SK-N-SH (cell line): ENCODE results near the gene ARL5A. TPM values are rescaled to one million over a fixed set of nuclear protein-coding genes. Genes with fewer than 3 reads are reported as not detected.

ENCODE experiments used
- CTCF ChIA-PET: fragments of 300-600, 350-600 bp; formaldehyde crosslinking; extraction: SDS; loops from one replicate; lab custom pipeline; 2021; lab: Yijun Ruan, JAX
- POLR2A ChIA-PET: fragments of 350-600 bp; sonication (Branson Sonifier 250); formaldehyde crosslinking; extraction: SDS; loops from one replicate; lab custom pipeline; 2020; ENCODE audit warnings: antibody characterized with exemption, inconsistent platforms; lab: Yijun Ruan, JAX
- DNase-seq: peaks from one replicate; pipeline ENCODE4 v3.0.0; 2012
- H2AFZ ChIP-seq: fragments of 200-600 bp; sonication (generic); 2 replicates; pipeline ENCODE4 v1.8.1; 2016; ENCODE audit warnings: antibody characterized with exemption, mild to moderate bottlenecking, low read depth
- H3F3A ChIP-seq: fragments of 200-600 bp; sonication (generic); replicated peaks from 2 replicates; pipeline ENCODE3; 2016; ENCODE audit warnings: antibody characterized with exemption, mild to moderate bottlenecking; ENCODE audit not compliant: insufficient read depth
- H3K27ac ChIP-seq, 2 experiments: fragments of 200-500 bp in 1 of 2; fragments of 200-600 bp in 1 of 2; sonication (Bioruptor generic) in 1 of 2; sonication (generic), shearing (Covaris generic) in 1 of 2; 2 replicates each; pipeline versions ENCODE4 v1.5.1 to v1.6.1; 2014 to 2016; ENCODE audit warnings: low read depth in 2 of 2, inconsistent platforms in 1 of 2, low read length in 1 of 2, mild to moderate bottlenecking in 1 of 2, mixed read lengths in 1 of 2
- H3K27me3 ChIP-seq: fragments of 200-600 bp; sonication (generic), shearing (Covaris generic); 2 replicates; pipeline ENCODE4 v1.6.1; 2016; ENCODE audit warnings: mixed run types; ENCODE audit not compliant: insufficient read depth
- H3K36me3 ChIP-seq, 2 experiments: fragments of 200-500 bp in 1 of 2; fragments of 200-600 bp in 1 of 2; sonication (Bioruptor generic) in 1 of 2; sonication (generic) in 1 of 2; replicated peaks in 1 of 2; 2 replicates each; pipeline versions ENCODE3 to v1.5.1; 2014 to 2016; ENCODE audit warnings: low read length in 1 of 2, mild to moderate bottlenecking in 1 of 2; ENCODE audit not compliant: insufficient read depth in 2 of 2, control insufficient read depth in 1 of 2
- H3K4me1 ChIP-seq, 2 experiments: fragments of 200-500 bp in 1 of 2; fragments of 200-600 bp in 1 of 2; sonication (Bioruptor generic) in 1 of 2; sonication (generic), shearing (Covaris generic) in 1 of 2; 2 replicates each; pipeline versions ENCODE4 v1.5.1 to v1.6.1; 2014 to 2016; ENCODE audit warnings: low read depth in 1 of 2, low read length in 1 of 2, mixed run types in 1 of 2; ENCODE audit not compliant: insufficient read depth in 2 of 2, control insufficient read depth in 1 of 2
- H3K4me2 ChIP-seq: fragments of 200-600 bp; sonication (generic), shearing (Covaris generic); 2 replicates; pipeline ENCODE4 v1.6.1; 2017; ENCODE audit warnings: mixed run types
- H3K4me3 ChIP-seq, 2 experiments: fragments of 200-500 bp in 1 of 2; fragments of 200-600 bp in 1 of 2; sonication (Bioruptor generic) in 1 of 2; sonication (generic), shearing (Covaris generic) in 1 of 2; 2 replicates each; pipeline versions ENCODE4 v1.5.1 to v1.8.1; 2014 to 2016; ENCODE audit warnings: low read depth in 2 of 2, inconsistent platforms in 1 of 2, low read length in 1 of 2, mild to moderate bottlenecking in 1 of 2, mixed read lengths in 1 of 2, moderate library complexity in 1 of 2
- H3K79me2 ChIP-seq: fragments of 200-600 bp; sonication (generic); 2 replicates; pipeline ENCODE4 v1.8.1; 2017; ENCODE audit warnings: mild to moderate bottlenecking; ENCODE audit not compliant: insufficient read depth
- H3K9ac ChIP-seq: fragments of 200-600 bp; sonication (generic); 2 replicates; pipeline ENCODE4 v1.6.1; 2017; ENCODE audit warnings: mixed run types
- H3K9me2 ChIP-seq: fragments of 200-600 bp; sonication (generic); 2 replicates; pipeline ENCODE4 v1.6.1; 2017; ENCODE audit warnings: mixed run types
- H3K9me3 ChIP-seq: fragments of 200-600 bp; sonication (generic); 2 replicates; pipeline ENCODE4 v1.6.1; 2017; ENCODE audit warnings: mixed run types, mild to moderate bottlenecking, moderate library complexity
- H4K20me1 ChIP-seq: fragments of 200-600 bp; sonication (generic); 2 replicates; pipeline ENCODE4 v1.6.1; 2017; ENCODE audit warnings: mild to moderate bottlenecking, mixed run types; ENCODE audit not compliant: insufficient read depth
- ELF1 ChIP-seq: IDR thresholded peaks from 2 replicates; pipeline ENCODE4 v1.4.0; 2012
- EZH2phosphoT487 ChIP-seq: fragments of 200-600 bp; sonication (generic); IDR thresholded peaks from 2 replicates; pipeline ENCODE4 v1.6.1; 2017; ENCODE audit warnings: low read depth, mixed run types, mild to moderate bottlenecking, antibody characterized with exemption, moderate library complexity, borderline replicate concordance
- FOSL2 ChIP-seq: IDR thresholded peaks from 2 replicates; pipeline ENCODE4 v1.4.0; 2012; ENCODE audit warnings: low read depth, mild to moderate bottlenecking, moderate library complexity, borderline replicate concordance
- FOXJ3 ChIP-seq: sonication (generic); formaldehyde crosslinking; IDR thresholded peaks from 2 replicates; pipeline ENCODE4 v1.5.1; 2020; ENCODE audit warnings: mild to moderate bottlenecking, missing genetic modification reagents
- MXI1 ChIP-seq: IDR thresholded peaks from 2 replicates; pipeline ENCODE4 v1.6.1; 2012; ENCODE audit warnings: mild to moderate bottlenecking, low read depth, low read length, improper control_type of control experiment
- NFIC ChIP-seq: IDR thresholded peaks from 2 replicates; pipeline ENCODE4 v1.4.0; 2012; ENCODE audit warnings: borderline replicate concordance
- NRF1 ChIP-seq: IDR thresholded peaks from 2 replicates; pipeline ENCODE4 v1.6.1; 2012; ENCODE audit warnings: low read depth, mild to moderate bottlenecking, low read length
- POLR2AphosphoS5 ChIP-seq: IDR thresholded peaks from 2 replicates; pipeline ENCODE4 v1.6.1; 2012; ENCODE audit warnings: low read depth, low read length
- RCOR1 ChIP-seq: fragments of 150-350 bp; IDR thresholded peaks from 2 replicates; pipeline ENCODE4 v1.6.1; 2017; ENCODE audit warnings: antibody characterized with exemption, low read length
- SIN3A ChIP-seq: IDR thresholded peaks from 2 replicates; pipeline ENCODE4 v1.6.1; 2012; ENCODE audit warnings: low read depth, mild to moderate bottlenecking, low read length, moderate library complexity, borderline replicate concordance
- SMC3 ChIP-seq: IDR thresholded peaks from 2 replicates; pipeline ENCODE4 v1.6.1; 2012; ENCODE audit warnings: low read depth, low read length, improper control_type of control experiment
- TAF1 ChIP-seq: IDR thresholded peaks from 2 replicates; pipeline ENCODE4 v1.6.1; 2012; ENCODE audit warnings: low read depth, mild to moderate bottlenecking, low read length, moderate library complexity, borderline replicate concordance
- TEAD4 ChIP-seq: IDR thresholded peaks from 2 replicates; pipeline ENCODE4 v1.4.0; 2012; ENCODE audit warnings: mild to moderate bottlenecking, borderline replicate concordance; ENCODE audit not compliant: insufficient read depth
- WGBS: methylation state at CpG from one replicate; pipeline ENCODE4 v1.1.6; 2017; ENCODE audit warnings: low lambda C conversion rate; 5-methylcytosine and 5-hydroxymethylcytosine counted together
- polyA plus RNA-seq, 3 experiments: library from polyadenylated mRNA; depleted of rRNA; stranded (reverse); fragments of >200 nt; gene quantifications; 2 replicates each; pipeline ENCODE4 v1.2.3, GENCODE V29; 2012
- TF ChIP-seq, protein P1 (sequence below): fragments of 150-350 bp; IDR thresholded peaks from 2 replicates; pipeline ENCODE4 v1.6.1; 2017; ENCODE audit warnings: antibody characterized with exemption, low read length, low read depth, borderline replicate concordance
- TF ChIP-seq, protein P2 (sequence below): IDR thresholded peaks from 2 replicates; pipeline ENCODE4 v1.4.0; 2012; ENCODE audit warnings: low read depth

Gene ARL5A
- polyA plus RNA-seq, 1 of the 3 experiments (the other 2 are of a cell fraction): 8.2 TPM

- Histone ChIP-seq H3K36me3 (peaks cover 34% of the 10 kb centered on the region in 2 experiments), H4K20me1 (peaks cover 27% of the 10 kb centered on the region), H3K9me2 (no peaks in the 10 kb centered on the region), H3K4me3 (no peak overlapping the region), H3K27ac (no peak overlapping the region), H3K9me3 (no peaks in the 10 kb centered on the region), H2AFZ (no peak overlapping the region), H3K4me2 (no peak overlapping the region), H3K79me2 (peaks cover 57% of the 10 kb centered on the region), H3K9ac (no peak overlapping the region), H3K4me1 (no peaks in the 10 kb centered on the region), H3F3A (no peaks in the 10 kb centered on the region), H3K27me3 (no peaks in the 10 kb centered on the region)
- WGBS: 95% methylated on average over 9 of the region's 9 CpGs
- ChIA-PET POLR2A (no interaction called here), CTCF (interaction anchor here (0.6 to 1.3 kb wide), 3 partner anchors 8 to 211 kb away, joined by 3 to 4 read pairs (median 3); no protein-coding TSS in a partner anchor)
- TF ChIP-seq TEAD4 (no peak), TAF1 (no peak), FOXJ3 (CRISPR knock-in tag) (no peak)
- DNase-seq: no peak
Observed at GRCh38 chr2:151815821-151816489, 12.3 kb downstream of the ARL5A start.

DNA sequence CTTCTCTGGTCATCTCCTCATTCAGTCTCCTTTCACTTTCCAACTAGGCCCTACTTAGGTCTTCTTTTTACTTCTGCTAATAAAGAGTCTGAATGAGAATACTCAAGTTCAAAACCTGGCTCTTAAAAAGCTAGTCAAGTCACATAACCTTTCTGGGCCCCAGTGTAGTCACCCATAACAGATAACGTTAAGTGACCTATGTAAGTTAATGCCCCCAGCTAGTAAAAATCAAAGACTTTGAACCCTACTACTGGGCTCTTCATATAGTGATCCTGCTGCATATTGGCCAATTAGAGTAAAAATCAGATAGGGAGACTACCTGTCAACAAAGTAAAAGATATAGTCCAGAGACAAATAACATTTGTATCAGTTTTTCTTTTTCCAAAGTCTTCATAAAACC is 17.7 kb downstream of the ARL5A start:
- Histone ChIP-seq H3K4me2 (no peak overlapping the region), H4K20me1 (no peaks in the 10 kb centered on the region), H3K27ac (no peak overlapping the region), H3K9me3 (no peaks in the 10 kb centered on the region), H3K4me3 (no peak overlapping the region), H3K27me3 (no peaks in the 10 kb centered on the region), H2AFZ (no peak overlapping the region), H3F3A (peaks cover 7% of the 10 kb centered on the region), H3K9ac (no peak overlapping the region), H3K9me2 (no peaks in the 10 kb centered on the region), H3K36me3 (peaks cover 63 to 69% of the 10 kb centered on the region in 2 experiments), H3K4me1 (no peaks in the 10 kb centered on the region), H3K79me2 (peaks cover 10% of the 10 kb centered on the region; the same call in 1 of the 2 replicates)
- CTCF ChIA-PET: interaction anchor here (0.6 to 0.7 kb wide), 2 partner anchors 349 to 621 kb away, joined by 3 read pairs; no protein-coding TSS in a partner anchor
- POLR2A ChIA-PET: no interaction called here
- DNase-seq: no peak
- 100% methylated on average over 1 of the region's 1 CpG for WGBS
- TF ChIP-seq, protein P1, sequence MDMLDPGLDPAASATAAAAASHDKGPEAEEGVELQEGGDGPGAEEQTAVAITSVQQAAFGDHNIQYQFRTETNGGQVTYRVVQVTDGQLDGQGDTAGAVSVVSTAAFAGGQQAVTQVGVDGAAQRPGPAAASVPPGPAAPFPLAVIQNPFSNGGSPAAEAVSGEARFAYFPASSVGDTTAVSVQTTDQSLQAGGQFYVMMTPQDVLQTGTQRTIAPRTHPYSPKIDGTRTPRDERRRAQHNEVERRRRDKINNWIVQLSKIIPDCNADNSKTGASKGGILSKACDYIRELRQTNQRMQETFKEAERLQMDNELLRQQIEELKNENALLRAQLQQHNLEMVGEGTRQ: no peak
- TF ChIP-seq ELF1 (no peak), NFIC (no peak), EZH2phosphoT487 (no peak), TEAD4 (no peak), SMC3 (no peak), SIN3A (no peak), POLR2AphosphoS5 (no peak), NRF1 (no peak), FOSL2 (no peak), RCOR1 (no peak), MXI1 (no peak)
- TF ChIP-seq, protein P2, sequence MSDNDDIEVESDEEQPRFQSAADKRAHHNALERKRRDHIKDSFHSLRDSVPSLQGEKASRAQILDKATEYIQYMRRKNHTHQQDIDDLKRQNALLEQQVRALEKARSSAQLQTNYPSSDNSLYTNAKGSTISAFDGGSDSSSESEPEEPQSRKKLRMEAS: no peak
